Neural crest cell (in vitro differentiated cells): ENCODE data around the gene FLNC. TPM values are rescaled to one million over a fixed set of nuclear protein-coding genes. Genes with fewer than 3 reads are reported as not detected.

Experiments used
- DNase-seq: peaks from one replicate; pipeline ENCODE4 v3.0.0; 2021; ENCODE audit warnings: low read depth, mixed read lengths, low spot score
- H3K27ac Mint-ChIP-seq: one replicate; pipeline ENCODE4 v1.8.0; 2021; ENCODE audit warnings: mild to moderate bottlenecking, mixed read lengths; ENCODE audit not compliant: unreplicated experiment
- H3K27me3 Mint-ChIP-seq: 2 replicates; pipeline ENCODE4 v1.8.0; 2021; ENCODE audit warnings: low read depth, mild to moderate bottlenecking, mixed read lengths
- H3K36me3 Mint-ChIP-seq: 2 replicates; pipeline ENCODE4 v1.8.0; 2021; ENCODE audit warnings: low read depth, mild to moderate bottlenecking, mixed read lengths
- H3K4me1 Mint-ChIP-seq: 2 replicates; pipeline ENCODE4 v1.8.0; 2021; ENCODE audit warnings: mixed read lengths
- H3K4me3 Mint-ChIP-seq: one replicate; pipeline ENCODE4 v1.8.0; 2021; ENCODE audit warnings: mild to moderate bottlenecking, mixed read lengths
- H3K9me3 Mint-ChIP-seq: 2 replicates; pipeline ENCODE4 v1.8.0; 2021; ENCODE audit warnings: mixed read lengths
- total RNA-seq: library from RNA; stranded (reverse); gene quantifications from 2 replicates; pipeline ENCODE4 v1.2.1, GENCODE V29; 2021
- TF ChIP-seq, protein P1 (sequence below): fragments of 200-600 bp; sonication (generic); conservative IDR thresholded peaks from 2 replicates; pipeline ENCODE4 v1.5.0; 2021; ENCODE audit warnings: antibody characterized with exemption, mild to moderate bottlenecking

The FLNC gene
- total RNA-seq, 1 donor from 2014 or later = 5.6 TPM

DNA sequence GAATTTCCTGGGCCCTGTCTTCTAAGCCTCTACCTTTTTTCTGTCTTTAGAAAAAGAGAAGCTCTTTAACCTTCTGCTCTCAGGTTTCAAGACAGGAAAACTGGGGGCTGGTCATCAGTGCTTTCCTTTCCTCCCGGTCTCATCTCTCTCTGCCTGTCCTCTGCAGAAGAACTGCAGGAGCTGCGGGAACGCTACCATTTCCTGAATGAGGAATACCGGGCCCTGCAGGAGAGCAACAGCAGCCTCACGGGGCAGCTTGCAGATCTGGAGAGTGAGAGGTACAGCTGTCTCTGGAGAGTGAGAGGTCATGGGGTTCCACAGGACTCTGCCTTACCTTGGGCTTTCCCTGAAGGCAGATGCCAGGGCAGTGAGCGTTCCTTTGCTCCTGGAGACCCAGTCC, 25.7 kb upstream of the FLNC start:
- H3K4me1 Mint-ChIP-seq = no peaks in the 10 kb centered on the region
- no peak for DNase-seq
- no peak overlapping the region for H3K4me3 Mint-ChIP-seq
- peaks cover 7% of the 10 kb centered on the region for H3K36me3 Mint-ChIP-seq
- TF ChIP-seq, protein P1, sequence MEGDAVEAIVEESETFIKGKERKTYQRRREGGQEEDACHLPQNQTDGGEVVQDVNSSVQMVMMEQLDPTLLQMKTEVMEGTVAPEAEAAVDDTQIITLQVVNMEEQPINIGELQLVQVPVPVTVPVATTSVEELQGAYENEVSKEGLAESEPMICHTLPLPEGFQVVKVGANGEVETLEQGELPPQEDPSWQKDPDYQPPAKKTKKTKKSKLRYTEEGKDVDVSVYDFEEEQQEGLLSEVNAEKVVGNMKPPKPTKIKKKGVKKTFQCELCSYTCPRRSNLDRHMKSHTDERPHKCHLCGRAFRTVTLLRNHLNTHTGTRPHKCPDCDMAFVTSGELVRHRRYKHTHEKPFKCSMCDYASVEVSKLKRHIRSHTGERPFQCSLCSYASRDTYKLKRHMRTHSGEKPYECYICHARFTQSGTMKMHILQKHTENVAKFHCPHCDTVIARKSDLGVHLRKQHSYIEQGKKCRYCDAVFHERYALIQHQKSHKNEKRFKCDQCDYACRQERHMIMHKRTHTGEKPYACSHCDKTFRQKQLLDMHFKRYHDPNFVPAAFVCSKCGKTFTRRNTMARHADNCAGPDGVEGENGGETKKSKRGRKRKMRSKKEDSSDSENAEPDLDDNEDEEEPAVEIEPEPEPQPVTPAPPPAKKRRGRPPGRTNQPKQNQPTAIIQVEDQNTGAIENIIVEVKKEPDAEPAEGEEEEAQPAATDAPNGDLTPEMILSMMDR = no peak
- peak overlapping the region; percentile 50 for H3K27ac Mint-ChIP-seq
- H3K9me3 Mint-ChIP-seq = no peaks in the 10 kb centered on the region
- H3K27me3 Mint-ChIP-seq = no peaks in the 10 kb centered on the region

DNA sequence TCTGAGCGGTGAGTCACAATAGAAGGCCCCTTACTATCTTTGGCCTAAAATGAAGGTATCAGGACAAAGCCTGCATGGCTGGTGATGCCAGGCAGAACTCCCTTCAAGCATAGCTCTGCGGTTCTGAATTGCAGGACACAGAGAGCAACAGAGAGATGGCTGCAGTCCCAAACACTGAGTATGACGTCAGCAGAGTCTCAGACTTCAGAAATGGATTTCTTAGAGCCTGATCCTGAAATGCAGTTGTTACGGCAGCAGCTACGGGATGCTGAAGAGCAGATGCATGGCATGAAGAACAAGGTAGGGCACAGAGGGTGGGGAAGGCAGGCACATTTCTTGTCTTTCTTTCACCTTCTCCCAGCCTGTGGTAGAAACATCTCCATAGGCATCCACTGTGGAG, 25.0 kb upstream of the FLNC start:
- Mint-ChIP-seq H3K4me1 (no peaks in the 10 kb centered on the region), H3K4me3 (no peak overlapping the region), H3K27me3 (no peaks in the 10 kb centered on the region), H3K36me3 (peaks cover 10% of the 10 kb centered on the region), H3K9me3 (no peaks in the 10 kb centered on the region), H3K27ac (no peak overlapping the region)
- TF ChIP-seq, protein P1 = no peak
- DNase-seq = no peak

GRCh38 chr7:128807191-128807590, 23.0 kb upstream of the FLNC start:
- H3K36me3 Mint-ChIP-seq = peaks cover 4% of the 10 kb centered on the region
- no peak overlapping the region for H3K27ac Mint-ChIP-seq
- no peak overlapping the region for H3K4me3 Mint-ChIP-seq
- H3K9me3 Mint-ChIP-seq = no peaks in the 10 kb centered on the region
- no peaks in the 10 kb centered on the region for H3K4me1 Mint-ChIP-seq
- TF ChIP-seq, protein P1 = no peak
- no peaks in the 10 kb centered on the region for H3K27me3 Mint-ChIP-seq
- no peak for DNase-seq

DNA sequence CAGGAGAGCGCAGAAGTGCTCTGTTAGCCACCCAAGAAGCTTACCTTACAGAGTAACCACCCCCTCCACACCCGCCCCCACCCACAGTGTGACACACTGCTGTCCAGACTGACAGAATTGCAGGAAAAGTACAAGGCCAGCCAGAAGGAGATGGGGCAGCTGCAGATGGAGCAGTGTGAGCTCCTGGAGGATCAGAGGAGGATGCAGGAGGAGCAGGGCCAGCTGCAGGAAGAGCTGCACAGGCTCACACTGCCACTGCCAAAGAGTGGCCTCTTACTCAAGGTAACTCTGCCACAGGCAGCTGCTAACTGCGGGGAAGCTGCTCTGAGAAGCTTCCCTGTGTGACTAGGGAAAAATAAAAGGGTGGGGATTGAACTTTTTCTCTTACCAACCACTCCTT, 20.8 kb upstream of the FLNC start:
- Mint-ChIP-seq H3K4me3 (no peak overlapping the region), H3K27ac (no peak overlapping the region), H3K27me3 (no peaks in the 10 kb centered on the region), H3K9me3 (no peaks in the 10 kb centered on the region), H3K36me3 (peaks cover 4% of the 10 kb centered on the region), H3K4me1 (no peaks in the 10 kb centered on the region)
- TF ChIP-seq, protein P1 = no peak
- no peak for DNase-seq

DNA sequence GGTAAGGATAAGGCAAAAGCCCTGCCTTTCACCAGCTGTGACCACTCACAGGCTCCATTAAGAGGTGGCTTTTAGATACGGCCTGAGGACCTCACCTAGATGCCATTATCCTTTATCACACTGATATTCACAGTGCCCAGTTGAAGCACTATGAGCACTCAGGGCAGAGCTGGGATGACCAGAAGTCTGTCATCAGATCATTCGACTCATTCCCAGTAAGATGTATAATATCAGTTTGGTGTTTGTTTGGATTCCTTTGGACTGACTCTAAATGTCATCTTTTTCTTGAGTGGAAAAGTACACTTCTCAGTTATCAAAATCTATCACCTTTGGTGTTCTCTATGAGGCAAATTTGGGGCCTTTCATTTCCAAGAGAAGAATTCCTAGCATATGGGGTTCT, 19.7 kb upstream of the FLNC start:
- H3K36me3 Mint-ChIP-seq = peaks cover 11% of the 10 kb centered on the region
- no peak overlapping the region for H3K27ac Mint-ChIP-seq
- no peaks in the 10 kb centered on the region for H3K4me1 Mint-ChIP-seq
- H3K9me3 Mint-ChIP-seq = no peaks in the 10 kb centered on the region
- DNase-seq = no peak
- H3K27me3 Mint-ChIP-seq = no peaks in the 10 kb centered on the region
- TF ChIP-seq, protein P1 = no peak
- H3K4me3 Mint-ChIP-seq = no peak overlapping the region

- Mint-ChIP-seq H3K4me3 (no peak overlapping the region), H3K27me3 (no peaks in the 10 kb centered on the region), H3K9me3 (no peaks in the 10 kb centered on the region), H3K27ac (no peak overlapping the region), H3K36me3 (peaks cover 11% of the 10 kb centered on the region), H3K4me1 (no peaks in the 10 kb centered on the region)
- TF ChIP-seq, protein P1 = no peak
- DNase-seq = no peak
Observed at GRCh38 chr7:128810997-128811396, 19.2 kb upstream of the FLNC start.
